ENCODE measurements around the gene MITF. TPM values are rescaled to one million over a fixed set of nuclear protein-coding genes. Genes with fewer than 3 reads are reported as not detected.

MITF gene
- total RNA-seq, 1 experiment from 2014 or later, result 5.4 TPM

DNA sequence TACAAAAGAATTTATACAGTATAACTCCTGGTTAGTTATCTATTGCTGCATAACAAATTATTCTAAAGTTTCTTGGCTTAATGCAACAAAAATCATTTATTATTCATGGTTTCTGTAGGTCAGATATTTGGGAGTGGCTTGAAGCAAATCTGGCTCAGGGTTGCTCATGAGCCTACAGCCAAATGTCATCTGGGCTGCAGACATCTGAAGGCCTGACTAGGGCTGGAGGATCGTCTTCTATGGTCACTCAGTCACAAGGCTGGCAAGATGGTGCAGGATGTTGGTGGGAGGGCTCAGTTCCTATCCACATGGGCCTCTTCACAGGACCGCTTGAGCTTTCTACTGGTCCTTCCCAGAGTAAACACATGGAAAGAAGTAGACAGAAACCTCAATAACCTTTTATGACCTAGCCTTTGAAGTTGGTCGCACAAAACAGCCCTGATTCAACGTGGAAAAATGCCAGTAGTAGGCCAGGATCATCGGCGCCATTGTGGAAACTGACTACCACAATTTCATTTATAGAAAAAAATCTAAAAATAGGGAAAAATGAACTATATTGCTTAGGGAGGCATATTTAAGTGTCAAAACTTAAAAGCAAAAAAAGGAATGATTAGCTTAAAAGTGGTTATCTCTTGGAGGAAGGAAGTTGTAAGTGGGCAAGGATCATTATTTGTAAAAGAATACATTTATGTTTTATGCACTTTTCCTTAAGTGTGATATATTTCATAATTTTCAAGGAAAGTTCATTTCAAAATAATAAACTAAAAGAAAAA, 9.9 kb upstream of the MITF start:
- no peak for DNase-seq (ENCODE audit: low read depth)

DNA sequence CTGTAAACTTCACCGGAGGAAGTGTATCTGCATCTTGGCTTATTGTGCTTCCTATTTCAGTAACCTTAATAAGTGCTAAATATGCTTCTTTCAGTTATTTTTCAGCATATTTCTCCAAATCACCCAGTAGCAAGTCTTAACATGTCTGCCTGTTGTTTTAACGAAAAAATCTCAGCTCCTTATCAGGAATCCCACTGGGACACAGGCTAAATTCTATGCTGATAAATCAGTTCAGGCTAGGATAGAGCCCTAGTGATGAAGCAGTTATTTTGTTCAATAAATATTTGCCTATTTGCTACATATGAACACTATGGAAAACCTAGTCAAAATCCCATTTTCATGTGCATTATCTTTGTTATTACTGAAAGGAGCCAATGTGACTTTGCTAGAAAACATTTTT, 8.2 kb upstream of the MITF start:
- DNase-seq (ENCODE audit: low read depth), result no peak

DNA sequence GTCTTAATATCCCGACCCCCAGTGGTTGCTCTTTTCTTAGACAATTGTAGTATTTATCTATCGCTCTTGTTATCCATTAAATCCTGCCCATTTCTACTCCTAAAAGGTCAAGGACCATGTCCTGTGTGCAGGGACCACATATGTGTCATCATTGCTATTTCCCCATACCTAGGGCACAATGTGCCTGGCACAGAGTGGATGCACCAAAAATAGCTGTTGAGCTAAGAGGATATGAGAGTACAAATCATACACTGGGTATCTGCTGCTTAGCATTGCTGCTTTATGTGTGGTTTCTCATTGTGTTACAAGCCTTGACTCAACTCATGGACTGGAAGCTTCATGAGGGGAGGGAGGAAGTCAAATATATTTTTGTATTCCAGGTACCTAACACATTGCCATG, 3.4 kb upstream of the MITF start:
- DNase-seq (ENCODE audit: low read depth), result no peak

DNA sequence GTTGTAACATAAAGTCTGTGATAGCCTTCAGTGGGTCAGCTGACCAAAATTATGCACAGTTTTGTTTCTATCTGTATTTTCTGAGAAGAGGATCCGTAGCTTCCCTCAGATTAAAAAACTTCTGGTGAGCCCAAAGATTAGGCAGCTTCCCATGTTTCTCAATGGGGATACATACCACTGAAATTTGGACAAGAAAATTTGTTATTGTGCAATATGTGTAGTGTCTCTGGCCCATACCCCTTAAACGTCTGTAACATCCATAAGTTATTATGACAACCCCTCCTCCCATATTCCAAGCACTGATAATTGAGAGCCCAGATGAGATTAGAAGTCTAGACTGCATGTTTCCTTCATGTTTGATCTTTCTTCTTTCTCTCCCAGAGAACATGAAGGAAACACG, 1.9 kb upstream of the MITF start:
- DNase-seq (ENCODE audit: low read depth), result no peak

DNA sequence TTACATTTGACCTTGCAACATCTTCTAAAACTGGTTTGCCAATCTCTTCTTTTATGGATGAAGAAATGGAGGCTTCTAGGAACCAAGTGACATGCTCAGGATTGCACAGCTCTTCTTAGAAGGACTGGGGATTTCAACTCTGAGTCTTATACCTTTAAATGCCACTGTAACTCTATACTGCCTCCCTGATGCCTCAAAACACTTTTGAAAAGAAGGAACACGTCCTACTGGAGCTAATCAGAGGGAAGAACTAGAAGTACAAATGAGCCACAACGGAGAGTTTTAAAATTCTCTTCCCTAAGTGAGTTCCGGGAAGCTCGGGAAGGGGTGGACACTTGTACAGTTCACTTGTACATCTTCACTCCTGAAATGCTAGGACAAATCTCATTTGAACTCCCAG, 949 bp upstream of the MITF start:
- DNase-seq (ENCODE audit: low read depth), result peak; percentile 45

DNA sequence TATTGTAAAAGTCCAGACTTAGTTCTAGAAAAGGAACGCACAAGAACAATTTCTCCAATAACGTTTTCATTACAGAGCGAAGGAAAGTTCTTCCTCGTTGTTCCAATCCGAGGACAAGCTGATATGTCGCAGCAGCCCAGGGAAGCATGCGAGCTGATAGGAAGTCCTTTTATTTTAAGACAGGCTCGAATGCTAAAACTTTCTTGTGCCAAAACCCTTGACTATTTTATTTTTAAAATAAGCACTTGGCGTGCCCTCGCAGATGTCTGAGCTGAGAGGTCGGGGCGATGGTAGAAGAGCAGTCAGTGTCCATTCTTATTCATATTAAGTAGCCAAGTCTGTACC, 433 bp upstream of the MITF start:
- peak; percentile 23 for DNase-seq (ENCODE audit: low read depth)

DNA sequence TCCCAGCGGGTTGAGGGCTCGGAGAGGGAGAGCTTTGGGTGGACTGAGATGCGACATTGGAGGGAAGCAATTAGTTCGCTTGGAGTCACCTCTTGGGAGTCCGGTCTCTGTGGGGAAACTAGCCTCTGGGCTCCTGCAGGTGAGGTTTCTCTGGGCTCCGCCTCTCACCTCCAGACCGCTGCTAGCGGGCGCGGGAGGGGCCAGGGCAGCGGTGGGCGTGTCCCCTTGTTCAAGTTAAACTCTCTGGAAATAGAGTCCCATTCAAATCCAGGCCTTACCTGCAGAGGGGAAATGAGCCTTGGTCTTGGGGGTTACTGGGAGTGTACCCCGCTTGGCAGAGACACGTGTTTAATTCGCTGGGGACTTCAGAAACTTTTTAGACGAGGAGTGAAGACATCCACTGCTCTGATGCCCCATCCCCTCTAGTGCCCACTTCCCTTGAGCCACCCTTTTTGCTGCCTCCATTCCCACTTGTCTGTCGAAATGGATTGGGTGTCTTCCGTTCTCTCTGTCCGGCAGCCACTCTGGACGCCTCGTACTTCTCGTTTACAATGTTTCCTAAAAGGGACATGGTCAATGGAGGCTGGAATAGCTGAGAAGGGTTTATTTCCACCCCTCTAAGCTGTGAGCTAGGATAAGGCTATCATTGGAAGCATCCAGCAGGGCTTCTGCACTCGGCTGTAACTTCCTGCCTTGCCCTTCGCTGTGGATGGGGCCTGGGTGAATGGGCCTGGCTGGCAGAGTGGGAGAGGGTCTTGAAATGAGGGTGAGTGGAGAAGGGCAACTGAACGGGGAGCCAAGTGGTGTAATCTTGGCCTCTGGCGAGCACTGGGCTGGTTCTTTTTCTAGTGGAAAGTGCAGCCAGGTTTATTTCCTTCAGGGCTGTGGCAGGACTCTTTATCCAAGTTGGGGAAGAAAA, 1.1 kb downstream of the MITF start:
- no peak for DNase-seq (ENCODE audit: low read depth)

DNA sequence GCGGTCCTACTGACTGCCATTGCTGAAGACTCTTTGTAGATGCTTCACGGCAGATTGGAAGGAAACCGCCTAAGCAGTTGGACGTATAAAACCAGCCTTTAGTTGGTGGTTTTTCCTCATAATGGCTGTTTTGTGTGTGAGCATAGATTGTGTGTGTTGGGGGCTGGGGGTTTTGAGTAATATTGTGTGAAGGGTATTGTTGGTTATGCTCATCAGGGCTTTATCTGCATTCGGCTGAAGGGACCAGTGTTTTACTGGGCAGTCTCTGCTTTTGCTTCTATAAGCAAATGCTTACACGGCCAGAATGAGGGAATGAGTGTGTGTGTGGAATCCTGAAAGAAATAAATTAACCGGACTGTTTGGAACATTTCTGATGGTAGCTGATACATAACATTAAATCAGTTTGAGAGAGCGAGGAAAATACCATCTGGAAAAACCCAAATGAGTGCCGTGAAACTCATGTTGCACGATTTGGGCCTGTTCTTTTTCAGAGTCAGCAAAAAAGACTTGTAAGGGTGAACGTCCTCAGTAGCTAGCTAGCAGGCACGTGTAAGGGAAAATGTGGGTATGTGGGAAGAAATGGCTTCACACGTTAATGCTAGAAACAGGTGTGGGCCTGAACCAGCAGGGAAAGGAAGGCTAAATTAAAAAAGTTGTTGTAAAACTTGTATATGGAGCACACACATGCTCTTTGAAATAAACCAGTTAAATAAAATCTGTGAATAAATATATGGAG, 1.9 kb downstream of the MITF start:
- DNase-seq (ENCODE audit: low read depth), result no peak

DNA sequence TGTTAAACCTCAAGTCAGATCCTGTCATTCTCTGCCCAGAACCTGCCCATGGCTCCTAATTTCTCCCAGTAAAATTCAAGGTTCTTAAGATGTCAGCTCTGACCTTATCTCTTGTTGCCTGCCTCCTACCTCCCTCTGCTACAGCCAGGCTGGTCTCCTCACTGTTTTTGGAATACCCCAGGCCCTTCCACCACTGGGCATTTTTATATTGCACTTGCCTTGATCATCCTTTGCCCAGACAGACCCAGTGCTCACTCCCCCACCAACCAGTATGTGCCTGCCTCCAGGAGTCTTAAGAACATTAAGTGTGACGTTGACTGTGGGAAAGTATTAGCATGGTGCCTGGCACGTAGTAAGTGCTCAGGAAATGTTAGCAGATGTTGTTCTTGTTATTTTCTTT, 3.1 kb downstream of the MITF start:
- DNase-seq (ENCODE audit: low read depth), result no peak

DNA sequence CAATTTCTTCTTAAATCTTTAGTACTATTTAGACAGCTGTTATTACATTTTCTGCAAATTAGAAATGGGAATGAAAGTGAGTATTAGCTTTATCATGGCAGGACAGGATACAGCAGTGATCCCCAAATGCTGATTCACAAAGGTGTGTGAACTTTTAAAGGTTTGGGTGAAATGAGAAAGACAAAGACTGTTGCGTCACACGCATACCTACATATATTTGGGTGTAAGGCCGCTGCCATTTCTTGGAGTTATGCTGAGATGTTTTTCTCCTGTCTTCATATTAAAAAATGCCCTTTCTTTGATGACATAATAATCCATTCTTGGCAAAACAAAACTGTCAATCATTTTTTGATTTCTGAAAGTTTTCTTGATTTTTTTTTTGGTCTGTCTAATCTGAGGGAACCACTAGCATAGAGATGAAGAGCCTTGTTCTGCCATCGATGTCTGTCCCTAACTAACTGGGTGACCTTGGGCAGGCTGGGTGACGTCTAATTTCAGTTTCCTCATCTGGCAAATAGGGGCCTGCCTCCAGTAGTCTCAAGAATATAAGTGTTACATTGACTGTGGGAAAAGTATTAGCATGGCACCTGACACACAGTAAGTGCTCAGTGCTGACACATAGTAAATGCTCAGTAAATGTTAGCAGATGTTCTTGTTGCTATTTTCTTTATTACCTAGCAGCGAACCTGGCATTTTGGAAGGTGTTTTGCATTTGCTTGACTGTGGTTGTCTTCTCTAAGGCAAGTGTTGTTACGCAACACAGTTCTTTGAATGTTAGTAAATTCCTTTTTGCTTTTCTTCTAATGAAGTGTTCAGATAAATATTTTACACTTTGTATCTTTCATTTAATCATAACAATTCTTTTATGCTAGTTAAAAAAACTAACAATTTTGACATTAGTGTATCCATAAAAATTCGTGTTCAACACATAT, 5.0 kb downstream of the MITF start:
- no peak for DNase-seq (ENCODE audit: low read depth)

DNA sequence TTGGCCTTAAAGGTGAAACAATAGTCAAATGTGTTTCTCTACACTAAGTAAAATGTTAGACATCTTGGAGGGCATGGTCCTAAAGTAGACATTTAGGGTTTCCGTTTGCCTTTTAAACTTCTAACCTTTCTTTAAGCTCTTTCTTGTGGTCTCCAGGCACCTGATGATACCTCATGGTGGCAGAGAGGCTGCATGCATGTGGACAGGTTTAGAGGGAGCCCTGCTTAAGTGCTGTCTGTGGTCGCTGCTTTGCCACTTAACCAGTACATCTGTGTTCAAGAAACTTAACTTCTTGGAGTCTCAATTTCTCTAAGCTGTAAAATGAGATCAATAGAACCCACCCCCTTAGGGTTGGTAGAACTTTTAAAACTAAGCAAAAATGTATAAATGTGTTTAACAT, 6.2 kb downstream of the MITF start:
- DNase-seq (ENCODE audit: low read depth), result no peak

DNA sequence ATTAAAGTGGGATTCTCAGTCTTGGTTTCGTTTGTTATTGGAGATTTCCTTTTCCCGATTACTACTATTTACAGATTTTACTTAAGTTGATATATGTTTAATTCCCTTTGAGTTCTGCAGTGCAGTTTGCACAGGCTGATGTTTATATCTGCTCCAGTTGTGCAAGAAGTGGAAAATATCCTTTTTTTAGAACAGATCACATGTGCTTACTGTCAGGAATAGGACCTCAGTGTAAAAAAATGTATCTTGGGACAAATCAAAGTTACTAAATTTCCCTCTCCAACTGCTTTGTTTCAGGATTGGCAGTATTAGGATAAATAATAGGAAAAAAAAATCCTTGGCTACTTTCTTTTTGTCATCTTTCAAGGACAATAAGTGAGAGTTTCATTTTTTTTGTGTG, 6.9 kb downstream of the MITF start:
- DNase-seq (ENCODE audit: low read depth), result no peak

DNA sequence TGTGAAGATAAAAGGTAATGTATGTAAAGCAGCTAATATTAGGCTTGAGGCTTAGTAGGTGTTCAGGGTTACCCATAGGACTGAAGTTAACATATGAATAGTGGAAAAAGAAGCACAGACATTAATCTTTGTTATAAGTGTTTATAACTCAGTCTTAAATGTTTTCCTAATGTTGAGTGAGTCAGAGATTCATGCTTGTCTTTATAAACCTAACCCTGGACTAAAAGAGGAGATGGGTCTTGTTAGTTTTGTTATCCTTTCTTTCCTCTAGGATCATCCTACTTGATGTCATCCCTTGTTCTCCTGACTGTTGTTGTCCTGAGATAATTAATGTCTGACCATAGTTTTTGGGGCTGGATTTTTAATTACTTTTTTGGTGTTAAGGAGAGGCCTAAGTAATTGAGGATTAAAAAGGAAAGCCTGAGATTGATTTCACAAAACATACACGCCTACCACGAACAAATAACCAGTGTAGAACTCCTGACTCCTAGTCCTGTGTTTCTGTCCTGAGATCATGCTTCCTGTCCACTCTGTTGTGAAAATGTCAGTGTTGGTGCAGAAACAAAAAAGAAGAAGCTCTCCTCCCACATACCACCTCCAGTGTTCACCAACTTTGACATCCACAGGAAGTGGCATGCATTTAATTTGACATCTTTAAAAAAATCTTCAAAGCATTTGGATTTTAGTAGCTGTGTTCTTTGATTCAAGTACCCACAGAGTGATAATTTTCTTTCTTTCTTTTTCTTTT, 8.4 kb downstream of the MITF start:
- DNase-seq (ENCODE audit: low read depth), result no peak

DNA sequence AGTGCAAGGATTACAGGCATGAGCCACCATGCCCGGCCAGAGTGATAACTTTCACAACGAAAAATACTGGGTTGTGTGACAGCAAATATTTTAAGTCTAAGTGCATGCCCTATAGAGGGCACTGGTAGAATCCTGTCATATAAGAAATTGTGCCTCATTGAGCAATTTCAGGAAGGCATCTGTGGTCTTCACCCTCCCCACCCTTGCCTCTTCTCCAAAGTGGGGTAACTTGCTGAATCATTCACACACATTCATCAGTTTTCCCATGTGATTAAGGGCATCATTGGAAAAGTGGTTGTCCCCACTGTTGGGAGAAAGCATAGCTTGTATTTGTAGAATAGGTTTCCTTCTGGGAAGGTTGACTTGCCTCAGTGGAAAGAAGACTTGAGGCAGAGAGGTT, 9.2 kb downstream of the MITF start:
- peak; percentile 29 for DNase-seq (ENCODE audit: low read depth)

DNA sequence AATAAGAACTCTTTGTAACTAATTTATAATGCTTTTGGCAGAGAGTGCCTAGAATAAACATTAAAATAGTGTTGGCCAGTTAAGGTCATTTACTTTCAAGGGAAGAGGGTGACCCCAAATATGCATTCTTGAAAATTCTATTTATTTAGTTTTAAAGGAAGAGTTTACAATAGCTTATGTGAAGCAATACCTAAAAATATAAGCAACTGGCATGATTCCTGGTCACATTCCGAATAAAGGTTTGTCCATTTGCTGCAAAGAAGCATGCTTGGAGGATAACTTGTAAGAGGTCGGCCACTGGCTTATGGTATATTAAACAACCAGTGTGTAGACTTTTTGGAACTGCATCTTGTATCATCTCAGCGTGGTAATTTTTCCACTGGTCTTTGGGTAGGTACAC, 10.2 kb downstream of the MITF start:
- DNase-seq (ENCODE audit: low read depth), result no peak

DNA sequence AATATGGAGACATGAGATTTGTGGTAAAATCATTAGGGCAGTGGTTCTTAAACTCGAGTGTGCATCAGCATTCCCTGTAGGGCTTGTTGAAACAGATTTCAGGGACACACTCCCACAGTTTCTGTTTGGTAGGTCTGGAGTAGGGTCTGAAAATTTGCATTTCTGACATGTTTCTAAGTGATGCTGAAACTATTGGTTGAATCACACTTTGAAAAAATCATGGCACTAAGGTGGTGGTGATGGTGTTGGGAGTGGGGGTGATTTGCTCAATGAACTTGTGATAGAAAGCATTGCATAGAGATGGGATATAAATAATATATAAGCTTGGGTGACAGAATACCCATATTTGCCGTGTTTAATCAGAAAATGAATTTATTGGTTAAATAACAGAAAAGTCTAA, 11.3 kb downstream of the MITF start:
- DNase-seq (ENCODE audit: low read depth), result no peak

DNA sequence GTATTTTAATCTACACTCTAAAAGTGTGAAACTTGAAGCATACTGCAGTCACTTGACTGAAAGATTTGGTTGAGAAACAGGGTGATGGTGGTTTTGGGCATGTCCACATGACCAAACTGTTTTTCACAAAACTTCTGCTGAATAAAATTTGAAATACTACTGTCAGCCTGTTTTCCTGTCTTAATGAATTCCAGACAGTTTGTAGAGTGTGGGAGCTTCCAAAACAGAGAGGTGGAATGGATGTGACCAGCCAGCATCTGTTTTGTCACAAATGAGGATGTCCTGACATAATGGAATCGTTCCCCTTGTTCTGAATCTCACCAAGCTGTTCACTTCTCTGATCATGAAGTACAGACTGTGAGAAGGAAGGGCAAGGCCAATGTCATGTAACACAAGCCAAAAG, 11.8 kb downstream of the MITF start:
- DNase-seq (ENCODE audit: low read depth), result no peak

DNA sequence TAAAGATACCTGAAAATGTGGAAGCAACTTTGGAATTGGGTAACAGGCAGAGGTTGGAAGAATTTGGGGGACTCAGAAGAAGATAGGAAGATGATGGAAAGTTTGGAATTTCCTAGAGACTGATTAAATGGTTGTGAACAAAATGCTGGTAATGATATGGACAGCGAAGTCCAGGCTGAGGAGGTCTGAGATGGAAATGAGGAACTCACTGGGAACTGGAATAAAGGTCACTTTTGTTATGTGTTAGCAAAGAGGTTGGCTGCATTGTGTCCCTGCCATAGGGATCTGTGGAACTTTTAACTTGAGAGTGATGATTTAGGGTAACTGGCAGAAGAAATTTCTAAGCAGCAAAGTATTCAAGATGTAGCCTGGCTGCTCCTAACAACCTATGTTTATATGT, 13.0 kb downstream of the MITF start:
- DNase-seq (ENCODE audit: low read depth), result no peak

DNA sequence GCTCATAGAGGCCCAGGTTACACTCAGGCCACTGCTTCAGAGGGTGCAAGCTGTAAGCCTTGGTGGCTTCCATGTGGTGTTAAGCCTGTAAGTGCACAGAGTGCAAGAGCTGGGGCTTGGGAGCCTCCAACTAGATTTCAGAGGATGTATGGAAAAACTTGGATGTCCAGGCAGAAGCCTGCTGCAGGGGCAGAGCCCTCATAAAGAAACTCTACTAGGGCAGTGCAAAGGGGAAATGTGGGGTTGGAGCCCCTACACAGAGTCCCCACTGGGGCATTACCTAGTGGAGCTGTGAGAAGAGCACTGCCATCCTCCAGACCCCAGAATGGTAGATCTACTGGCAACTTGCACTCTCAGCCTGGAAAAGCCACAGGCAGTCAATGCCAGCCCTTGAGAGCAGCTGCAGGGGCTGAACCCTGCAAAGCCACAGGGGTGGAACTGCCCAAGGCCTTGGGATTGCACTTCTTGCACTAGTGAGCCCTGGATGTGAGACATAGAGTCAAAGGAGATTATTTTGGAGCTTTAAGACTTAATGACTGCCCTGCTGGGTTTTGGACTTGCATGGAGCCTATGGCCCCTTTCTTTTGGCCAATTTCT, 14.0 kb downstream of the MITF start:
- no peak for DNase-seq (ENCODE audit: low read depth)

DNA sequence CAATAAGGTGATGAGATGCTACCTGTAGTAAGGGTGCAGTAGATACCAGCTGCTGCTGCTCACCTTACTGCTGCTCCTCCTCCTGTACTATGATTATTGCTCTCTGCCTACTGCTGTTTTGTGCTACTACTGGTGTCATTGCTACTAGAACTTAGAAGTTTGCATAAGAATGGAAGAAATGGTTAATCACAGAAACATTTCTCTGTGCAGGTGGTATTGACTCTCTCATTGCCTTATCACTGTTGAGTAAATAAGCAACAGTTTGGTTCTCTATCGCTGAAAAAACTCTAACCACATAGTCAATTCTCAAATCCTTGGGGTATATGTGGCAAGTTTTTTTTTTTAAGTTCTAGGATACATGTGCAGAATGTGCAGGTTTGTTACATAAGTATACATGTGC, 16.5 kb downstream of the MITF start:
- no peak for DNase-seq (ENCODE audit: low read depth)

Data from LHCN-M2 (cell line).